HCEC 1CT (cell line): ENCODE data around the gene NFKBIZ.

Experiments used
- DNase-seq: peaks from one replicate; pipeline ENCODE4 v3.0.0-alpha.2; 2017

Gene NFKBIZ

DNA sequence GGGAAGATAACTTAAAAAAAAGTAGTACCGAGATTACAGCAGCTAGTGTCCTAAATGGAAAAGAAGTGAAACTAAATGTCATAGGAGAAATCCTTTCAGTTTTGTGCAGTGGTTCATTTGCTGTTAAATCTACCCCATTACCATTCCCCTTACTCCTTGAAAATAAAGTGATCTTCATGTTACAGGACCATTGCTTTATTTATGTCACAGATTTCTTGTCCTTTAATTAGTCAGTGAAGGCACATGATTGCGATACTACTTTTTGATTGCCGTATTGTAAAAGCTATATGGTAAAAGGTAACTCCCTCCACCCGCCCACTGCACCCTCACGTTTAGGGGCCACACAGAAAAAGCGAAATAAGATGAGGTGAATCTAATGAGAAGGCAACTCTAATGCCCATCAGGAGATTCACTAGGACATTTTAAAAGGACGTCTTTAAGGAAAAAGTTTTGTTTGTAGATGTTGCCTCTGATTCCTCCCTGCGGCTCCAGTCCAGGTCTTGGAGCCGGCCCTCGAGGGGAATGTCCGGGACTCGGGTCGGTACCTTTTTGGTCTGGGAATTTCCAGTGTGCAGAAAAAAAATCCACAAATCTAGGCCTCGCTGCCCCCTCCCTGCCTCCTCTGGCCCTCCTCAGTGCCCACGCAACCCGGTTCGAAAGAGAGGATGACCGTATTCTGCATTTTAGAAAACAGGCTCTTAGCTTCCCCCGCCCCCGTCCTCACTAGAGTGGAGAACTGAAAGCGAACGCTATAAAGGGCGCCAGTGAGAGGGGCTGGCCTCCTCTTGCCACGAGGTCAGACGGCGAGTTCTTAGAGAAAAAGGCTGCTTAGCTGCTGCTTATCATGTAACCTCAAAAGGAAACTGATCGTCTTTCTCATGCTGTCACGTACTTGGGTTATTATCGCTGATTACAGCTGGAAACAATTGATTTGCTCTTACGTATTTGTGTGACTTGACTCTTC lies 21.8 kb upstream of the NFKBIZ start:
- peak; percentile 69 for DNase-seq

GRCh38 chr3:101828276-101828675 lies 21.0 kb upstream of the NFKBIZ start:
- DNase-seq: no peak

- DNase-seq: peak; percentile 66
Observed at GRCh38 chr3:101828691-101829436, 20.4 kb upstream of the NFKBIZ start.

DNA sequence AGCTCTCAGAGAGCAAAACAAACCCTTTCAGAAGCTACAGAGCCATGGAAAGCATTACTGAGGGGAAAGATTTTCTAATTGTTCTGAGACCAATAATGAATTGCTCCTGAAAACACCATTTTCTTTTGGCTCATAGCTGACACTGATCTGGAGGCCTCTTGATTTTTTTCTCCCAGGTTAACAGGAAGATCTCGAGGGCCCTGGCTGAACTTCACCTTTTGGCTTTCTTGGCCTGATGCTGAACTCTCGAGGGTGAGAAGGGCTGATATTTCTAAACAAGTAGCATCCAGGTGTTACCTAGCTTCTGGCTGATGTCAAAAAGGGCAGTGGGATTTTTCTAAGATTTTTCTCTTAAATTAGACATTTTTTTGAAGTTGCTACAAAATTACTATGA lies 19.9 kb upstream of the NFKBIZ start:
- DNase-seq: no peak

GRCh38 chr3:101829874-101830273 lies 19.4 kb upstream of the NFKBIZ start:
- DNase-seq: no peak

DNA sequence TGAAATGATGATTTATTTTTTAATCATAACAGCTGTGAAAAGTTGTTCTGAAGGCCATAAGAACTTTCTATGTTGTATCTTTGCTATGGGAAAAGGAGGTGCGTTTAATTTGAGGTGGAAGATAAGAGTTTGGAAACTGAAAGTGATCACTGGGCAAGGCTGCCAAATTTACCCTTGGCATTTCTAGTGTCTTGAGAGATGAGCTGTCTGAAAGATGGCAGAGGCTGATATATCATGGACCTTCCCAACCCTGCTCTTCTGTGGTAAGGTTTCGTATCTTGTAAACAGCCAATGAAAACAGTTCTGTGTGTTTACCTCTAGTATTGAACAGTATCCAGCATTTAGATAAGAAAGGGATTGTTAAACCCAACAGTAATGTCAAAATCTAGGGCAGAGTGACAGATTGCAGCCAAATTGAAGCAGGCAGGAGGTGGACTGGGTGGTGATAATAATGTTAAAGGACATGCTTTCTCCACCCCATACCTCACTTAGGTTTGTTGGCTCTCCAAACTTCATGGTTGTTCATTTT lies 15.8 kb upstream of the NFKBIZ start:
- no peak for DNase-seq

DNA sequence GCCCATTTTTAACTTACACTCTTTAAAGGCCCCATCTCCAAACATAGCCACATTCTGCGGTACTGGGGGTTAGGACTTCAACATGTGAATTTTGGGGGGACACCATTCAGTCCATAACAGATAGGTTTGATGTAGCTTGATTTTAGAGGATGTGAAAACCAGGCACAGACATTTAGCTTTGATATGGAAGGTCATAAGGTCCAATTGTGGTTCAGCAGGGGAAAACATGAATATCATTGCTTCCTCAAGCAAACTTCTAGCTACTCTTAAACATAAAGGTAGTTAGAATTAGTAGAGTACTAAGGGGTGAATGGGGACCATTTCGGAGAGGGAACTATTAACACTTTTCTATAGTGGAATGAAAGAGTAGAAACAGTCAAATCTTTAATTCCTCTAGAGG lies 13.6 kb upstream of the NFKBIZ start:
- DNase-seq: no peak

DNA sequence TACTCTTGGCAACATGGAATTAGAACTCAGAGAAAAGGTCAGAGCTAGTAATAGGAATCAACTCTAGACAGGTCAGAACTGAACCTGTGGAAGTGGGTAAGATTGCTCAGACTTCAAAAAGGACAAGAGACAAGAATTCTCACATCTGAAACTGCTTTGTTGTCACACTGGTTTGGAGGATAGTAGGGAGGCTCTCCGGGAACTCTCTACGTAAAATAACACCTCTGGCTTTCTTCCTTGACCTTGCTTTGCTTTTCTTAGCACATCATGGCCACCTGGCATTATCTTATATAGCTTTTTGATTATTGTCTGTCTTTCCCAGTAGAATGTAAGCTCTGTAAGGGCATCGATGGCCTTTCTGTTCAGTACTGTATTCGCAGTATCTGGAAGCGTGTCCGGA lies 13.2 kb upstream of the NFKBIZ start:
- no peak for DNase-seq

DNA sequence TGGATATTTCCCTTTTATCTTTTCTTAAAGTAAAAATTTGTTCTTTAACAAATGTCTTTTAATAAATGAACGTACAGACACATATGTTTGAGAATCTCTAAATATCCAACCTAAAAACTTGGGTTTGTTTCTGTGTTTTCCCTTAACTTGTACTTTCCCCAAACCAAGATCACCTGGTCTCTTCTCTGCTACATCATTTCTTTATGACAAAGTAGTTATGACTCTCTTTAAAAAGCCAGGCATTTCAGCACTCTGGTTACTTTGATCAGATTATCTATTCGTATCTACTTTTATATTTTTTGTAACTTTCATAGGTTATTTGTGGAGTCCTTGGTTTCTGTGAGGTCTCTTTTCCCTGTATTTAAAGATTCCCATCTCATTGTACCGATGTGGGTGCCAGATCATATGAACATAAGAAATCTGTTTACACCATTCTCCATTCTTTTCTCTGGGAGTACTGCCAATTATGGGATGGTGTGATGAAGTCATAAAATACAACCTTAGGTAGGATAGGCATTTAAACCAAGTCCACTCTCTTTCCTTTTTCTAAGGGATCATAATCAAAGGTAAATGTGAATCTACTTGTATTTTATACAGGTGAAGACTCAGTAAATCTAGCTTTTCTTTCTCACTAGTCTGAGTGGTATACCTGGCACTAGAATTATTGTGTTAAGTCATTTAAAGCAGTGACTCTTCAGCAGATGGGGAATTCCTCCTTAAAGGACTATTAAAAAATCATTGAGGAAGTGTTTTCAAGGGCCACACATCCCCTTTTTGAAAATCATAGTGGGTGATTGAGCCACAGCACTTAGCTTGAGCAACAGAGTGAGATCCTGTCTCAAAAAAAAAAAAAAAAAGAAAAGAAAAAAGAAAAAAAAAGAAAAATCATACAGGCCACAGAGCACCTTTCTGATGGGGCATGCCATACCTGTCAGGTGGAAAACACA lies 12.4 kb upstream of the NFKBIZ start:
- peak; percentile 61 for DNase-seq

- DNase-seq: no peak
Observed at GRCh38 chr3:101838691-101839090, 10.6 kb upstream of the NFKBIZ start.

GRCh38 chr3:101840066-101840465 lies 9.2 kb upstream of the NFKBIZ start:
- DNase-seq: no peak

DNA sequence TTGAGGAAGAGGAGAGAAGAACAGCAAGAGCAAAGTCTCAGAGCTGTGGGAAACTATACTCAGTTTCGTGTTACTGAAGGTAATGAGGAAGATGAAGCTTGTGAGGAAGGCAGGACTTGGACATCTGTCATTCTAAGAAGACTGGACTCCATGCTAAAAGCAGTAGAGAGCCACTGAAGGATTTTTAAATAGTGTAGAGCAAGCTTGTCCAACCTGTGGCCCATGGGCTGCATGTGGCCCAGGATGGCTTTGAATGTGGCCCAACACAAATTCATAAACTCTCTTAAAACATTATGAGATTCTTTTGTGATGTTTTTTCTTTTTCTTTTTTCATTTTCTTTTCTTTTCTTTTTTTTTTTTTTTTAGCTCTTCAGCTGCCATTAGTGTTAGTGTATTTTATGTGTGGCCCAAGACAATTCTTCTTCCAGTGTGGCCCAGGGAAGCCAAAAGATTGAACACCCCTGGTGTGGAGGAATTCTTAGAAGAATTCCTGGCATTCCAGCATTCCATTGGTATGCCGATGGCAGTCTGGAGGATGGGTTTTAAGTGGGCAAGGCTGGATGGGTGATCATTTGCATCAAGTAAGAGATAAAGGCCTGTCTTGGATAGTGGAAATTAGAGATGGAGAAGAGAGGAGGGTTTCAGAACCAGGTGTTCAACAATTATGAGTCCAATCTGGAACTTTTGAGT lies 6.9 kb upstream of the NFKBIZ start:
- no peak for DNase-seq

- DNase-seq: no peak
Observed at GRCh38 chr3:101842935-101843330, 6.4 kb upstream of the NFKBIZ start.

DNA sequence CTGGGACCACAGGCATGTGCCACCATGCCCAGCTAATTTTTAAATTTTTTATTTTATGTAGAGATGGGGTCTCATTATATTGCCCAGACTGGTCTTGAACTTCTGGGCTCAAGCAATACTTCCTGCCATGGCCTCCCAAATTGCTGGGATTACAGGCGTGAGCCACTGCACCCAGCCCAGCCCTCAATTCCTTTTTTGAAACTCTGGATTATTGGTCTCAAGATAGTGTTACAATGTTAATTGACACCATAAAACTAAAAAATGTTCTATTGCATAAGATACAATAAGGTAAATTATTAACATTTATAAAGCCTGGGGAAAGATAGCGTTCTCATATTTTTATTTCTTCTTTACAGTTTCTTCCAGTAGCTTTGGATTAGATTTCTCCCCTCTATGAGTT lies 3.9 kb upstream of the NFKBIZ start:
- no peak for DNase-seq

DNA sequence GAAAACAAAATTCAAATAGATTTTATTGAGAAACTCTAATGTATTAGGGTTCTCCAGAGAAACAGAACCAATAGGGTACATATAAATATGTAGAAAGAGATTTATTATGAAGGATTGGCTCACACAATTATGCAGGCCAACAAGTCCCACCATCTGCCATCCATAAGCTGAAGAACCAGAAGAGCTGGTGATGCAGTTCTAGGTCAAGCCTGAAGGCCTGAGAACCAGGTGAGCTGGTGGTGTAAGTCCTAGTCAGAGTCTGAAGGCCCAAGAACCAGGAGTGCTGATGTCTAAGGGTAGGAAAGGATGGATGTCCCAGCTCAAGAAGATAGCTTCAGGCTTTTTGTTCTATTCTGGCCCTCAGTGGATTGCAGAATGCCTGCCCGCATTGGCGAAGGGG lies 2.6 kb upstream of the NFKBIZ start:
- DNase-seq: no peak

DNA sequence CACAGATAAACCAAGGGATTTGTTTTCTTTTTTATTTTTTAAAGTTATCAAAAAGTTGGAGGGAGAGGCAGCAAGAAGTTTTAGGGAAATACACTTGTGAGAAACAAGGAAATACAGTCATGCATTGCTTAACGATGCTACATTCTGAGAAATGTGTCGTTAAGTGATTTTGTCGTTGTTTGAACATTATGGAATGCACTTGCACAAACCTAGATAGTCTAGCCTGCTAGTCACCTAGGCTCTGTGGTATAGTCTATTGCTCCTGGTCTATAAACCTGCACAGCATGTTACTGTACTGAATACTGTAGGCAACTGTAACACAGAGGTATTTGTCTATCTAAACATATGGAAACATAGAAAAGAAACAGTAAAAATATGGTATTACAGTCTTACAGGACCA lies 2.0 kb upstream of the NFKBIZ start:
- DNase-seq: peak; percentile 32

DNA sequence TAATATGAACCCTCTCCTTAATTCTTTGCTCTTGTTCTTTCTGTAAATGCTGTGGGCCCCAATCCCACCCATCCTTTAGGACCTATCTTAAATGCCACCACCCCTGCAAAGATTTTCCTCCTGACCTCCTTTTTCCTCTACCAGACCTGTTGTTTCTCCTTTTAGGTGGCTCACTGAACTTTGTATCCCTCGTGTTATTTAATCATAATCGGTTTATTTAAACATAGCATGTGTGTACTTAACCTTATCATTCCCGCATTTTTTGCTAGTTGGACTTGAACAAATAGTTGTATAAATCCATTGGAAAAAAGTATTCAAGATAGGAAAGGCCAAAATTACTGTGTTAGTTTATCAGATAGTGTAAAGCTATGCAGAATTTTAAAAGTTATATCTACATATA lies 988 bp upstream of the NFKBIZ start:
- no peak for DNase-seq

GRCh38 chr3:101849714-101850245 lies 466 bp downstream of the NFKBIZ start:
- DNase-seq: peak; percentile 44

DNA sequence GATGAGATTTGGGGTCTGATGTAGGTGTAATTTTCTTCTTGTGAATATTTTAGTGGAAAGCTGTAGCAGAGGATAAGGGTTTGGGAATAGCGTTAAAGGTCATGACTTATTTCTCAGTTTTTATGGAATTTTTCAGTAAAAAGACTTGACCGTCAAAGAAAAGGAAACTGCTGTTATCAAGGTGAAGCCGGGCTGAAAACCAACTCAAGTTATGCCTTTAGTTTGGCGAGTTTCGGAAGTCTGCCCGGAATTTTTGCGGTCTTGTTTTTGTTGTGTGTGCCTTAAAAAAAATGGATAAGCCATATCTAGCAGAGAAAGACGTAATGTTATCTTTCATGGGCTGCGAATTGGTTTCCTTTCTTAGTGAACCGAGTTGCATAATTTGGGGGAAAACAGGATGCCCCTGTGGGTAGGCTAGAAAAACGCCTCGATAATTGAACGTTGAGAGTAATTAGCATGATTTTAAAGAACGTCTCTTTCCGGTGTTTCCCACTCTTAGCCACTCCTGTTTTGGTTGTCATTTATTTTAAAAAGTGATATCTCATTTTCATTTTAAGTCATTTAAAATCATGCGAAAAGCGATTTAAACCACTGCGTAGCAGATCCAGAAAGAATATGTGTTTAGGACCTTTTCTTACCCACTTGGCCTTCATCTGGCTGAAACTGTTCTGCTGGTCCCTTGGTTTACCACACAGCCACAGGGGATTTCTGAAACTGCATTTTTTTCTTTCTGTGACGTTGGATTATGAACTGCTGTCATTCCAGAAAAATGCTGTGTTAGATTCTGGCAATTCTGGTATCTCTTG lies 1.1 kb downstream of the NFKBIZ start:
- DNase-seq: peak; percentile 69

DNA sequence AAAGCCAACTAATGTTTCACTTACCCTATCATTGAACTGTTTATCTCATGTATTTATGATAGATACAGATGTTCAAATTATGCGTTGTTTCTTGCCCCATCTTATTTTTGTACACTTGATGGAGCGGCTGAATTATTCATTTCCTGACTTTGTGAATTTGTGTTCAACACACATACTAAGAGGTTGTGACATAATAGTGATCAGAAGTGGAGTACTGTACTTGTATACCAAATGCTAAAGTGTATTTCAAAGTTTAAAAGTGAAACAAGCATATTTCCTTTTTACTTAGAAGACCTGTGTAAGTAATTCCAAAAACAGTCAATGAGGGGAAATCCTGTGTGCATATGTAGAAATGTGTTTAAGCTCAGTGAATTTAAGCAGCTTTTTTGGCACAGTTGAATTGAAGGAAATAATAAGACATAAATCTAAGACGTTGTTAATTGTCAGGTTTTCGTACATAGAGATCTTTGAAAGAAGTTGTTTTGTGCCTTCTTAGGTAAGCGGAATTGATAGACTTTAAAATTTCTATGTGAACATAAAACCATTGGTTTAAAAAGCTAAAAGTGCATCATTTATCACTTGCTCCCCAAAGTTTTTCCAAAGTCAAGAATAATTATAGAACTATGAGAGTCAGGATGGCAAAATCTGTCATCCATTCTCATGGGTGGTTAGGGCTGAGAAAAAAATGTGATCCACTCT lies 1.9 kb downstream of the NFKBIZ start:
- peak; percentile 38 for DNase-seq
